Activated naive CD8-positive, alpha-beta T cell treated with anti-CD3 and anti-CD28 coated beads, Interleukin-2, amount 10 ng/mL, durations not matched to agents 7 days and 5 days (primary cell): Measurements from ENCODE around the gene HEMGN. TPM values are rescaled to one million over a fixed set of nuclear protein-coding genes. Genes with fewer than 3 reads are reported as not detected.
A peak's percentile ranks its signal among the peaks of the same experiment; 100 is the strongest.

Experiments used
- ATAC-seq: fragments of 150-1000 bp; cut with Tn5 transposase; one replicate; pipeline ENCODE4 v1.10.0; 2021; ENCODE audit warnings: low read depth, moderate library complexity
- POLR2A ChIA-PET: fragments of 350-600 bp; sonication (Branson Sonifier 250); formaldehyde crosslinking; loops from one replicate; lab custom pipeline; 2021; ENCODE audit warnings: antibody characterized with exemption; lab: Charles Lee
- DNase-seq: peaks from one replicate; pipeline ENCODE4 v3.0.0; 2021
- H3K27ac Mint-ChIP-seq: one replicate; pipeline ENCODE4 v1.8.0; 2022; ENCODE audit warnings: mild to moderate bottlenecking, mixed read lengths
- H3K27me3 Mint-ChIP-seq: one replicate; pipeline ENCODE4 v1.8.0; 2022; ENCODE audit warnings: mild to moderate bottlenecking, moderate library complexity, mixed read lengths
- H3K36me3 Mint-ChIP-seq: one replicate; pipeline ENCODE4 v1.8.0; 2021; ENCODE audit warnings: mild to moderate bottlenecking, mixed read lengths
- H3K4me1 Mint-ChIP-seq: one replicate; pipeline ENCODE4 v1.8.0; 2021; ENCODE audit warnings: mixed read lengths
- H3K4me3 Mint-ChIP-seq: one replicate; pipeline ENCODE4 v1.8.0; 2022; ENCODE audit warnings: mild to moderate bottlenecking, moderate library complexity, mixed read lengths
- H3K9me3 Mint-ChIP-seq: one replicate; pipeline ENCODE4 v1.8.0; 2021; ENCODE audit warnings: mixed read lengths
- total RNA-seq, 2 experiments: library from RNA; stranded (reverse); gene quantifications; one replicate each; pipeline ENCODE4 v1.2.3, GENCODE V29; 2021

The HEMGN gene, protein sequence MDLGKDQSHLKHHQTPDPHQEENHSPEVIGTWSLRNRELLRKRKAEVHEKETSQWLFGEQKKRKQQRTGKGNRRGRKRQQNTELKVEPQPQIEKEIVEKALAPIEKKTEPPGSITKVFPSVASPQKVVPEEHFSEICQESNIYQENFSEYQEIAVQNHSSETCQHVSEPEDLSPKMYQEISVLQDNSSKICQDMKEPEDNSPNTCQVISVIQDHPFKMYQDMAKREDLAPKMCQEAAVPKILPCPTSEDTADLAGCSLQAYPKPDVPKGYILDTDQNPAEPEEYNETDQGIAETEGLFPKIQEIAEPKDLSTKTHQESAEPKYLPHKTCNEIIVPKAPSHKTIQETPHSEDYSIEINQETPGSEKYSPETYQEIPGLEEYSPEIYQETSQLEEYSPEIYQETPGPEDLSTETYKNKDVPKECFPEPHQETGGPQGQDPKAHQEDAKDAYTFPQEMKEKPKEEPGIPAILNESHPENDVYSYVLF
- 1 to 10 TPM in 1 of 2 experiments, under 1 TPM in 1; 0.47 to 1.1 TPM for total RNA-seq

- H3K27me3 Mint-ChIP-seq, result peaks cover 4% of the 10 kb centered on the region
- DNase-seq, result no peak
- H3K36me3 Mint-ChIP-seq, result no peaks in the 10 kb centered on the region
- H3K4me3 Mint-ChIP-seq, result peak within 1 kb of the TSS; percentile 41
- peak; percentile 90 for ATAC-seq
- H3K27ac Mint-ChIP-seq, result peak within 1 kb of the TSS; percentile 72
- peaks cover 19% of the 10 kb centered on the region for H3K4me1 Mint-ChIP-seq
- POLR2A ChIA-PET, result interaction anchor here (1.0 to 1.7 kb wide), 2 partner anchors 45 to 317 kb away, joined by 4 to 6 read pairs; partner anchors contain the start of genes ANP32B and TBC1D2
- H3K9me3 Mint-ChIP-seq, result no peaks in the 10 kb centered on the region
Observed at GRCh38 chr9:97938081-97938644, at the start of gene HEMGN. Gene HEMGN (minus strand): TSS chr9:97938172. CDS start chr9:97938136, 36 bp downstream.

GRCh38 chr9:97987487-97987886 is 49.5 kb upstream of the HEMGN start:
- POLR2A ChIA-PET, result interaction anchor here (0.6 to 7.5 kb wide), 3 partner anchors 8 to 270 kb away, joined by 5 to 79 read pairs (median 6); partner anchors contain the start of gene TRMO
- Mint-ChIP-seq H3K27me3 (no peaks in the 10 kb centered on the region), H3K36me3 (peaks cover 6% of the 10 kb centered on the region), H3K27ac (no peak overlapping the region), H3K4me3 (peak overlapping the region; percentile 35), H3K4me1 (peaks cover 53% of the 10 kb centered on the region), H3K9me3 (no peaks in the 10 kb centered on the region)
- ATAC-seq (no peak), DNase-seq (no peak)

DNA sequence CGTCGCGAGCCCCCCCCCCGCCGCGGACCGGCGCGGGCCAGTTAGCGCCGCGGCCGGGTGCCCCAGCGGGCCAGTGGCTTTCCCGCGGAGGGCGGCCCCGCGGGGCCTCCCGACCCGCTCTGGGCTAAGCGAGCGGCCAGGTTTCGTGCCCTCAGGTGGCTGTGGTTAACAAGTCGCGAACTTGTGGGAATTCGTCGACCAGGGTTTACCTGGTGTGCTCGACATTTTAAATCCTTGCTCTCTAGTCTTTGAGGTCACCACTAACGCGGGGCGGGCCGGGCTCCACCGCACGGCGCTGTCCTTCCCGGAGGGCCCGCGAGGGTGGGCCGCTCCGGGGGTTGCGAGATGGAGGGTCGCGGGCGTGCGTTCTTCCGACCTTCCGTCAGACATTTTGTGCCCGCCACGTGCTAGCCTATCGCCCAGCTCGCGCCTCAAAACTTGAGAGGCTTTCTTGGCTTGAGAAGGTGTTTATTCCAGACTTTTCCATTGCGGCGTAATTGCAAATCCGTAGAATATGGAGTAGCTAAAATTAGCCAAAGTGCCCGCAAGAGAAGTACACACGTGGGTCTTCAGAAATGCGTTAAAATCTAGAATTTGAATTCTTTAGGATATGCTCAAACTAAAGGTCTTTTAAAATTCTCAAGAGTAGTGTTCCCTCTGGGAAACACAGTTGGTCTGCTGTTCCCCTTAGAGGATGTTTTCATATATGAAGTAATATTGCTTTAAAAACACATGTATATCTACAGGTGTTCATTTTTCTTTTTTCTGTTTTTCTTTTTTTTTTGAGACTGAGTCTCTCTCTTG is 47.3 kb upstream of the HEMGN start:
- H3K27ac Mint-ChIP-seq, result peak overlapping the region; percentile 93
- DNase-seq (no peak), ATAC-seq (no peak)
- H3K36me3 Mint-ChIP-seq, result peaks cover 8% of the 10 kb centered on the region
- H3K4me3 Mint-ChIP-seq, result peak overlapping the region; percentile 82
- no peaks in the 10 kb centered on the region for H3K9me3 Mint-ChIP-seq
- peaks cover 49% of the 10 kb centered on the region for H3K4me1 Mint-ChIP-seq
- H3K27me3 Mint-ChIP-seq, result no peaks in the 10 kb centered on the region
- POLR2A ChIA-PET, result interaction anchor here (0.7 to 7.5 kb wide), 8 partner anchors 12 to 133 kb away, joined by 3 to 79 read pairs (median 6); partner anchors contain the start of genes NANS and TRMO

- Mint-ChIP-seq H3K27me3 (no peaks in the 10 kb centered on the region), H3K27ac (peak overlapping the region; percentile 61), H3K36me3 (peaks cover 8% of the 10 kb centered on the region), H3K4me1 (peaks cover 48% of the 10 kb centered on the region), H3K9me3 (no peaks in the 10 kb centered on the region), H3K4me3 (peak overlapping the region; percentile 66)
- peak; percentile 17 for ATAC-seq
- POLR2A ChIA-PET, result interaction anchor here (0.5 to 7.5 kb wide), 18 partner anchors 9 to 351 kb away, joined by 3 to 79 read pairs (median 4); partner anchors contain the start of genes NANS, NCBP1, TRMO and TSTD2
- DNase-seq, result peak; percentile 86
Observed at GRCh38 chr9:97984188-97985057, 46.5 kb upstream of the HEMGN start.

DNA sequence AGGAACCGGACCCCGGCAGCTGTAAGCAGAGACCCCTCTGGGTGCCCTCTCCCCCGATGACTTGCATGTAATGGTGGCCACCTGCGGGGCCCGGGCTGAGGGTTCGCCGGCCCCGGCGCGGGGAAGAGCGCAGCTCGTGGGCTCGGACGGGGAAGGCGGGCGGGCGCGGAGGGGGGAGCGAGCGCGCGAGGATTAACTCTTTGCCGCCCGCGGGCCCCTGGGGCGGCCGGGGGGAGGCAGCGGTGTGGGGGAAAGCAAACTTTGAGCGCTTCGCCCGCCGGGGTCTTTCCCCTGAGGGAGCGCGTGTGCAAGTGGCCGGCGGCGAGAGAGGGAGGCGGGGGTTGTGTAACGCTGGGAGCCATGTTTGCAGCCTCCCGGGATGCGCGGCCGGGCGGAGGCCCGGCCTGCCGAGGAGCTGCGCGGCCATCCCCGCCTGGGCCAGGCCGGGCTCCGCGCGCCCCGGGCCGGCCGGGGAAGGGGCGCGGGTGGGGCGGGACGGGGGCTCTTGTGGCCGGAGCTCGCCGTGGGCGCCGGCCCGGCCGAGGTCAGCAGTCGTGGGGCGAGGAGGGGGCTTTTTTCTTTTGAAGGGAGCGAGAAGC is 45.7 kb upstream of the HEMGN start:
- H3K27ac Mint-ChIP-seq, result peak overlapping the region; percentile 89
- peak; percentile 77 for DNase-seq
- POLR2A ChIA-PET, result interaction anchor here (0.5 to 7.5 kb wide), 29 partner anchors 9 to 350 kb away, joined by 3 to 79 read pairs (median 5); partner anchors contain the start of genes HEMGN, NANS, NCBP1 and TBC1D2
- no peaks in the 10 kb centered on the region for H3K27me3 Mint-ChIP-seq
- H3K9me3 Mint-ChIP-seq, result no peaks in the 10 kb centered on the region
- peak overlapping the region; percentile 86 for H3K4me3 Mint-ChIP-seq
- peaks cover 8% of the 10 kb centered on the region for H3K36me3 Mint-ChIP-seq
- ATAC-seq, result peak; percentile 14
- peaks cover 43% of the 10 kb centered on the region for H3K4me1 Mint-ChIP-seq

- H3K27ac Mint-ChIP-seq, result peak within 1 kb of the TSS; percentile 89
- peaks cover 38% of the 10 kb centered on the region for H3K4me1 Mint-ChIP-seq
- POLR2A ChIA-PET, result interaction anchor here (0.6 to 7.5 kb wide), 30 partner anchors 8 to 349 kb away, joined by 3 to 79 read pairs (median 4); partner anchors contain the start of genes HEMGN, NANS, NCBP1 and TBC1D2
- peak within 1 kb of the TSS; percentile 86 for H3K4me3 Mint-ChIP-seq
- ATAC-seq (peak; percentile 88), DNase-seq (peak; percentile 99)
- peaks cover 8% of the 10 kb centered on the region for H3K36me3 Mint-ChIP-seq
- no peaks in the 10 kb centered on the region for H3K9me3 Mint-ChIP-seq
- H3K27me3 Mint-ChIP-seq, result no peaks in the 10 kb centered on the region
Observed at GRCh38 chr9:97982683-97983588, 45.0 kb upstream of the HEMGN start, which contains the start of gene ANP32B. Gene ANP32B (plus strand): TSS chr9:97983341. CDS start chr9:97983556, 215 bp downstream.

- Mint-ChIP-seq H3K27me3 (no peaks in the 10 kb centered on the region), H3K9me3 (no peaks in the 10 kb centered on the region), H3K27ac (peak overlapping the region; percentile 84), H3K36me3 (peaks cover 8% of the 10 kb centered on the region), H3K4me1 (peaks cover 32% of the 10 kb centered on the region), H3K4me3 (peak overlapping the region; percentile 85)
- ATAC-seq (no peak), DNase-seq (no peak)
- POLR2A ChIA-PET, result interaction anchor here (0.7 to 7.5 kb wide), 21 partner anchors 9 to 348 kb away, joined by 3 to 79 read pairs (median 6); partner anchors contain the start of genes HEMGN, NANS, NCBP1 and TBC1D2
Observed at GRCh38 chr9:97981846-97982682, 44.1 kb upstream of the HEMGN start.

GRCh38 chr9:97980918-97981845 is 43.2 kb upstream of the HEMGN start:
- no peaks in the 10 kb centered on the region for H3K27me3 Mint-ChIP-seq
- peak overlapping the region; percentile 85 for H3K4me3 Mint-ChIP-seq
- H3K9me3 Mint-ChIP-seq, result no peaks in the 10 kb centered on the region
- POLR2A ChIA-PET, result interaction anchor here (3.6 to 7.5 kb wide), 2 partner anchors 53 to 59 kb away, joined by 14 to 79 read pairs; partner anchors contain the start of gene TRMO
- ATAC-seq (no peak), DNase-seq (no peak)
- H3K36me3 Mint-ChIP-seq, result peaks cover 5% of the 10 kb centered on the region
- H3K27ac Mint-ChIP-seq, result no peak overlapping the region
- H3K4me1 Mint-ChIP-seq, result peaks cover 25% of the 10 kb centered on the region

DNA sequence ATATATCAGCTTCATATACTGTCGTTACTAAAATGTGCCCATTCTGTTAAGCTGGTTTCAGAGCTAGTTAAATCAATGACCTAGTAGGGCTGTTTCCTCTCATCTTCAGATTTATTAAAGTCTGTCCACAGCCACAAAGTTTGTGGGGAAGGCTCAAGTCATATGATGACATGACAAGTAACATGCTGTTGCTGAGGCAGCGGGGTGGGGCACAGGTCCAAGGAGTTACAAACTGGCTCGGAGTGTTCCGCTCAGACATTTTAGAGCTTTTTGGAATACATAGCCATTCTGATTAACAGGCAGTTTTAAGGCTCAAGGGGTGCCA is 42.5 kb upstream of the HEMGN start:
- Mint-ChIP-seq H3K9me3 (no peaks in the 10 kb centered on the region), H3K4me3 (no peak overlapping the region), H3K36me3 (peaks cover 2% of the 10 kb centered on the region), H3K27ac (no peak overlapping the region), H3K4me1 (peaks cover 22% of the 10 kb centered on the region), H3K27me3 (no peaks in the 10 kb centered on the region)
- POLR2A ChIA-PET, result interaction anchor here (0.6 to 7.5 kb wide), 3 partner anchors 58 to 128 kb away, joined by 3 to 79 read pairs (median 6); partner anchors contain the start of gene TRMO
- DNase-seq, result no peak
- no peak for ATAC-seq
